NCI-H774 (cell line): ENCODE results near the gene ATXN1.
"Not testable (repeated sequence)": the region's sequence is repeated elsewhere in the genome, so short reads cannot be mapped to it uniquely, and the experiment has no call there.

Experiments used
- DNase-seq: peaks from one replicate; lab custom pipeline; 2025; lab: John Stamatoyannopoulos, UW

ATXN1 gene

GRCh38 chr6:16473184-16473907 lies 287.9 kb downstream of the ATXN1 start:
- no peak for DNase-seq

GRCh38 chr6:16472349-16473069 lies 288.8 kb downstream of the ATXN1 start:
- no peak for DNase-seq

DNA sequence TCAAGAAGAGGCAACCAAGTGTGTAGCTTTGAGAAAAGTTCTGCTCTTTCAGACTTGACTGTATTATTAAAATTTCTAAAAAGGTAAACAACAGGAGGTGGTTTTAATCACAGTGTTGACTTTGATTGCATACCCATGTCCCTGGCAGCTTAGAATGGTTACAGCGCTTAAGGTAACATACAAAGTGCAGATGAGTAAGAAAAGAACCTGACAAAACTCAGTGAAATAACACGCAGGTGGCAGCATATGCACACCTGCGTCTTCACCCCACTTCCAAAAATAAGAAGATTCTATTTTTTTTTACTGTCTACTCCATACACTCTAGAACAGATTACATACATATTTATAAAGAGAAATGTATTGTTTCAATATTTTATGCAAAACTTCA lies 289.4 kb downstream of the ATXN1 start:
- no peak for DNase-seq

GRCh38 chr6:16471222-16471909 lies 289.9 kb downstream of the ATXN1 start:
- DNase-seq: no peak

DNA sequence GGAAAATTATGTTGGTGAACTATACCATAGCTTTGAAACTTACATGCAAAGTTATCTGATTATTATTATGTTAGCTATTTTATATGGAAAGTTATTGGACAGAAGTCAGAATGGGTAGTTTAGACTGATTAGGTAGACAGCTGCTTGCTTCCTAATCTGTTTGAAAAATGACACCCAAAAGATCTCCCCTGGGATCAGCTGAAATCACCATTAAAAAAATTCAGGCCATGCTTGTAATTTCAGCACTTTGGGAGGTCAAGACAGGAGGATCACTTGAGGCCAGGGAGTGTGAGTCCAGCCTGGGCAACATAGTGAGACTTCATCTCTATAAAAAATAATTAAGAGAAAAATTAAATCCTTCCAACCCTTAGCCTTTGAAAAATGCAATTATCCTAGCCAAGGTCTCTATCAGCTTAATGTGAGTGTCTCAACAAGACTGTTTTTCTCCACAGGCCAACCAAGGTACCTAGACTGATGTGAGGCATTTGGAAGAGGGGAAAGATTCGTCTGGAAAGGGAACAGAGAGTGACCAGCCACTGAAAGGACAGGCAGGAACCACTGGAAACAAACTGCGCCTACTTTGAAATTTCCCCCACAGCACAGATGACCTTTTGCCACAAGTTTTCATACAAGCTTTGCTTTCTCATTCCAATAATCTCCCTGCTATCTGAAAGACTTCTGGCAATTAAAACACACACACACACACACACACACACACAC lies 290.6 kb downstream of the ATXN1 start:
- DNase-seq: no peak

- no peak for DNase-seq
Measured at GRCh38 chr6:16468991-16469615, 292.2 kb downstream of the ATXN1 start.

- DNase-seq: no peak
Measured at GRCh38 chr6:16466800-16467553, 294.3 kb downstream of the ATXN1 start.

DNA sequence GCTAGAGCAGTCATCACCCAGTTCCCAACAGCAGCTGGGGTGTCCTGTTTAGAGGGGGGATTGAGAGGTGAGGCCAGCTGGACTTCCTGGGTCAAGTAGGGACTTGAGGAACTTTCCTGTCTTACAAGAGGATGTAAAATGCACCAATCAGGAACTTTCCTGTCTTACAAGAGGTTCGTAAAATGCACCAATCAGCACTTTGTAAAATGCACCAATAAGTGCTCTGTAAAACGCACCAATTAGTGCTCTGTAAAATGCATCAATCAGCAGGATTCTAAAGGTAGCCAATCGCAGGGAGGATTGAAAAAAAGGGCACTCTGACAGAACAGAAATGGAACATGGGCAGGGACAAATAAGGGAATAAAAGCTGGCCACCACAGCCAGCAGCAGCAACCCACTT lies 297.2 kb downstream of the ATXN1 start:
- no peak for DNase-seq

DNA sequence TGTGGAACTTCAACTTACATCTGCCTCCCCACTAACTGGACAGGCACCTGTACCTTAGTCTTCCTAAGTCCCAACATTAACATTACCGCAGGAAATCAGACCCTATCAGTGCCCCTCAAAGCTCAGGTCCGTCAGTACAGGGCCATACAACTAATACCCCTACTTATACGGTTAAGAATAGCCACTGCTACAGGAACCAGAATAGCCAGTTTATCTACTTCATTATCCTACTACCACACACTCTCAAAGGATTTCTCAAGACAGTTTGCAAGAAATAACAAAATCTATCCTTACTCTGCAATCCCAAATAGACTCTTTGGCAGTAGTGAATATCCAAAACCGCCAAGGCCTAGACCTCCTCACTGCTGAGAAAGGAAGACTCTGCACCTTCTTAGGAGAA lies 298.0 kb downstream of the ATXN1 start:
- DNase-seq: not testable (repeated sequence)

- no peak for DNase-seq
Measured at GRCh38 chr6:16461491-16461890, 299.8 kb downstream of the ATXN1 start.

- DNase-seq: not testable (repeated sequence)
Measured at GRCh38 chr6:16459472-16459871, 301.8 kb downstream of the ATXN1 start.

DNA sequence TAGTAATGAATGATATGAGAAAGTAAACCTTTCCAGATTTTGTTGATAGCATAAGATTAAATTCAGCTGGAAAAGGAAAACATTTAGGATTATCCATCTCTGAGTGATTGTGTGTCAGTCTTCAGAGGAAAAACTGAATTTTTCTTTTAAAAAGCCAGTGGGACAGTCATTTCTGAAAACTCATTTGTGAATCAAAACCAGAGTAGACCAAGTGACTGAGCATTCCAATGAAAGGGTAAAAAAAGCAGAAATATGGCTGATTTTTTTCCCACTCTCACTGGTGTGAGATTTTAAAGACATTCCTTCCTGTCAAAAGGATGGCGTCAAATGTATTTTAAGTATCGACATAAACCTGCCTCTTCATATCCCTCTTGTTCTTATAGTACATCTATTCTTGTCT lies 308.9 kb downstream of the ATXN1 start:
- no peak for DNase-seq

- no peak for DNase-seq
Measured at GRCh38 chr6:16450821-16451220, 310.4 kb downstream of the ATXN1 start.

DNA sequence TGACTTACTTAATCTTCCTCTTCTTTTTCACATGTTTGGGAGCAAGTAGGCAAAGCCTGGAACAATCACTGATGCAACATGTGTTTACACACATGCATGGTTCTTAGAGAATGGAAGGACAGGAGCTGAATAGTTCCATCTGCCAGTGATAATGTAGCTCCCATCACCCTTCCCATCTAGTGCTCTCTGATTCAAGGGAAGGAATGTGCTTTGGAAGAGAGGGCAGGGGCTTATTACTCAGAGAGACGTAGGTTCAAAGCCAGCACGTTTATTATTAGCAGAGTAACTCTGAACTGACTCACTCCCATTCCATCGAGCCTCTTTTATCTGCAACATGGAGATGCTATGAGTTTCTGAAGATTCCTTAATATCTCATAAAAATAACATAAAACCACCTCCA lies 311.0 kb downstream of the ATXN1 start:
- DNase-seq: no peak

DNA sequence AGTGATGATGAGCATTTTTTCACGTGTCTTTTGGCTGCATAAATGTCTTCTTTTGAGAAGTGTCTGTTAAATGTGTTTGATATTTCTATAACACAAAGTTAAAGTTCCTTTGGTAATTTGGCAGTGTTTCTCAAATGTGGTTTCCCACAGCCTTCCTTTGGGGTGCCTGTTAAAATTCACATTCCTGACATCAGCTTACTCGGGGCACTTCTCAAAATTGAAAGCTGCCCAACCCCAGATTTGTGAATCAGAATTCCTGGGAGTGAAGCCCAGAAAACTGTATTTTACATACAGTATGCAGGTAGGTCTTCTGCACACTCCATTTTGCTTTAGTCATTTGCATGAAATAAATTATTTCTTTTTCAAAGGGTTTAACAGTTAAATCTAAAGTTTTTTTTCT lies 315.0 kb downstream of the ATXN1 start:
- DNase-seq: no peak

DNA sequence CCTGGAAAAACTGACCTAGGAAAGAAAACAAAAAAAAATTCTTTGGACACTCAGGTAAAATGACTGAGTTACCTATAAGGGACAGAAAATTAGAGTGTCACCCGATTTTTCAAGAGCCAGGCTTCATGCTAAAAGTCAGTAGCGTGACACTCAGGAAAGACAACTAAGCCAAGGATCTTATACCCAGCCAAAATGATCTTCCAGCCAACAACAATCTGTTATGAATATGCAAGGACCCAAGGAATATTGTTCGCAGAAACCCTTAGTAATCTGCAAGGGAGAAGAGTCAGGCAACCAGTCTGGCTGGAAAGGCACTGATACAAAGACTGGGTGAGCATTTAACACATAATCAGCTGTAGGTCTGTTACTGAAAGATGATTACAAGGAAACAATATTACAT lies 319.2 kb downstream of the ATXN1 start:
- DNase-seq: no peak

- no peak for DNase-seq
Measured at GRCh38 chr6:16441262-16441661, 320.0 kb downstream of the ATXN1 start.

- no peak for DNase-seq
Measured at GRCh38 chr6:16440636-16441212, 320.5 kb downstream of the ATXN1 start.

GRCh38 chr6:16438718-16439591 lies 322.3 kb downstream of the ATXN1 start:
- no peak for DNase-seq

DNA sequence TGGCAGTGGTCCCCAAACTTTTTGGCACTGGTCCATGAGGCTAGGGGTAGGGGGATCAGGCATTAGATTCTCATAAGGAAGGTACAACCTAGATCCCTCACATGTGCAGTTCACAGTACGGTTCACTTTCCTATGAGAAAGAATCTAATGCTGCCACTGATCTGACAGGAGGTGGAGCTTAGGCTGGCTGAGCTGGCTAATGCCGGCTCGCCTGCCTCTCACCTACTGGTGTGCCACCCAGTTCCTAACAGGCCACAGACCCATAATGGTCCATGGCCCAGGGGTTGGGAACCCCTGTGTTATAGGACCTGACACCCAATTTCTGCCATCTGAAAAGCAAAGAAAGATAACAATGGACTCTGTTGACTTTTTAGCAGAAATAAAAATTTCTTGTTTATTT lies 323.3 kb downstream of the ATXN1 start:
- no peak for DNase-seq
